GM19351 (cell line): ENCODE results near the gene JMJD7.
"Not testable (repeated sequence)": the region's sequence is repeated elsewhere in the genome, so short reads cannot be mapped to it uniquely, and the experiment has no call there.

Experiments
- ATAC-seq: cut with Tn5 transposase; IDR thresholded peaks from one replicate; pipeline ENCODE4 v1.9.1; 2021; ENCODE audit warnings: mild to moderate bottlenecking, moderate library complexity; ENCODE audit not compliant: unreplicated experiment

The JMJD7 gene

DNA sequence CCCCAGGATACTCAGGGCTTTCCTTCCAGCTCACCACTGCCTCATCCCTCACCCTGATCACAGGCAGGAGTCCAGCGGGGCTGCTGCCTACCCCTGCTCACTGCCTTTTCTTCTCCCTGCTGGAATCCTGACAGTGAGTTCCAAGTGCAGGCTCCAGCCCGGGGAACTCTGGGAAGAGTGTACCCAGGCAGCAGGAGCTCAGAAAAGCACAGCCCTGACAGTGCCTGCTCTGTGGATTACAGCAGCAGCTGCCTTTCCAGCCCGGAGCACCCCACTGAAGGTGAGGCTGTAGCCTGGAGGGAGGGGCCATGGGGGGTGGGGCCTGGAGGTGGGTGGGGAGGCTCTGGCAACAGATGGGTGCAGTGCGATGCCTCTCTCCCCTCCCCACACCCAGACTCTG is 6.1 kb upstream of the JMJD7 start:
- no peak for ATAC-seq

DNA sequence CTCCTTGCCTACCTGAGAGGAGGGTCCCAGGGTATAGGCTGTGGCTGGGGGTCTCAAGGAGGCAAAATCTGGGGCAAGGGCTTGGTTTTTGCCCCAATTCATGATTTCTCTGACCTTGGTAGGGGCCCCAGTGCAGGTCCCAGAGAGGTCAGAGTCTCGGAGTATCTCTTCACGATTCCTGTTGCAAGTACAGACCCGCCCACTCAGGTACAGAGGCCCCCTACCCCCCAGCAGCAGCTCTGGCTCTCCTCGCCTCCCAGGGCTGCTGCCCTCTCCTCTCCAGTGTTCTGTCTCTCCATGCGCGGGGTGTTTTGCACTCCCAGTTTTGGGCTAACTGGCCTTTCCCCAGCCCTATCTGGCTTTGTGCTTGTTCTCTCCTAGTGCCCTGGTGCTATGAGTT is 5.4 kb upstream of the JMJD7 start:
- no peak for ATAC-seq

DNA sequence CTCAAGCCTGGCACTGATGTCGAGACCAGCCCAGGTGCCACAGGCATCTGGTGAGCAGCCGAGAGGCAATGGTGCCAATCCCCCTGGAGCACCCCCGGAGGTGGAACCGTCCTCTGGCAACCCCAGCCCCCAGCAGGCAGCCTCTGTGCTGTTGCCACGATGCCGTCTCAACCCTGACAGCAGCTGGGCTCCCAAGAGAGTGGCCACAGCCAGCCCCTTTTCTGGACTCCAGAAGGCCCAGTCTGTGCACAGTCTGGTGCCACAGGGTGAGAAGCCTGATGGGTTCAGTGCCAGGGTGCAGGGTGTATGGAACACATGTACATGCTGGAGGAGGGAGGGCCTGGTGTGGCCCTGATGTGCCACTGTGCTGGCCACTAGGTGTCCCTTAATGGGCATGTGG is 4.9 kb upstream of the JMJD7 start:
- no peak for ATAC-seq

DNA sequence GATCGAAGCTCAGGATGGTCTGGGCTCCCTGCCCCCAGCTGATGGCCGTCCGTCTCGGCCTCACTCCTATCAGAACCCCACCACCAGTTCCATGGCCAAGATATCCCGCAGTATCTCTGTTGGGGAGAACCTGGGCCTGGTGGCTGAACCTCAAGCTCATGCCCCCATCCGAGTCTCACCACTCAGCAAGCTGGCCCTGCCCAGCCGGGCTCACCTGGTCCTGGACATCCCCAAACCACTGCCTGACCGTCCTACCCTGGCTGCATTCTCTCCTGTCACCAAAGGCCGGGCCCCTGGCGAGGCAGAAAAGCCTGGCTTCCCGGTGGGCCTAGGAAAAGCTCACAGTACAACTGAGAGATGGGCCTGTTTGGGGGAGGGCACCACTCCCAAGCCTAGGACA is 4.4 kb upstream of the JMJD7 start:
- ATAC-seq = no peak

DNA sequence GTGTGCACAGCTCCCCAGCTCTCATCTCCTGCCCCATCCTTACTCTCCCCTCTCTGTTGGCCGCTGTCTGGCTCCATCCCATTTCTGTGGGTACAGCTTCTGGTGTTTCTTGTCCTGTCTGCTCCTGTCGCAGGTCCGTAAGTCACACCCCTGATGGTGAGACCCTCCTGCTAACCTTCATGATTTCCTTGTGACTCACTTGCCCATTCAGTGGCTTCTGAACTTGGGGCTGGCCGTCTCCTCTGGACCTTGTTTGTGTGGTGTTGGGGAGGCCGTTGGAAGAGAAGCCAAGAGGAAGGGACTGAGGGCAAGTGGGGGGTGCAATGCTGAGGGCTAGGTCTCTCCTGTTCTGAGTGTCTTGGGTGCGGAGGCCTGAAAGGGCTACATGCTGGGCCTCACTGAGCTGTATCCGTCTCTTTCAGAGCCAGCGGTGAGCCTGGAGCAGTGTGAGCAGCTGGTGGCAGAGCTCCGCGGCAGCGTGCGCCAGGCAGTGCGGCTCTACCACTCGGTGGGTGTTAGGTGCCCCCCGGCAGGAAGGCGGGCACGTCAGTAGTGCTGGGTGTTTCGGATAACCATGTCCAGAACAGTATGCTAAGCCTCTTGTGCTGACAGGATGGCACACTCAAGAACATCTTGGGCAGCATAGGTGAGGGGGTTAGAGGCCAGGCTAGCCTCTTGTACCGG is 3.7 kb upstream of the JMJD7 start:
- no peak for ATAC-seq

DNA sequence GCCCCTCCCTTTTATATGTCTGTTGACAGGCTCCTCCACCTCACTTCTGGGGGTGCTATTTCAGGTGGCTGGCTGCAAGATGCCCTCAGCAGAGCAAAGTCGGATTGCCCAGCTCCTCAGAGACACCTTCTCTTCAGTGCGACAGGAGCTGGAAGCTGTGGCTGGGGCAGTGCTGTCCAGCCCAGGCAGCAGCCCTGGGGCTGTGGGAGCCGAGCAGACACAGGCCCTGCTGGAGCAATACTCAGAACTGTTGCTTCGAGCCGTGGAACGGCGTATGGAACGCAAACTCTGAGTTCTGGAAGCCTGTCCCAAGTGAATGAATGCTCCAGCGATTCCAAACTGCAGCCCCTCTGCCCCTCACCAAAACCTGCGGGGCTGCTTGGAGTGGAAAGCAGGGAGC is 2.7 kb upstream of the JMJD7 start:
- ATAC-seq = no peak

DNA sequence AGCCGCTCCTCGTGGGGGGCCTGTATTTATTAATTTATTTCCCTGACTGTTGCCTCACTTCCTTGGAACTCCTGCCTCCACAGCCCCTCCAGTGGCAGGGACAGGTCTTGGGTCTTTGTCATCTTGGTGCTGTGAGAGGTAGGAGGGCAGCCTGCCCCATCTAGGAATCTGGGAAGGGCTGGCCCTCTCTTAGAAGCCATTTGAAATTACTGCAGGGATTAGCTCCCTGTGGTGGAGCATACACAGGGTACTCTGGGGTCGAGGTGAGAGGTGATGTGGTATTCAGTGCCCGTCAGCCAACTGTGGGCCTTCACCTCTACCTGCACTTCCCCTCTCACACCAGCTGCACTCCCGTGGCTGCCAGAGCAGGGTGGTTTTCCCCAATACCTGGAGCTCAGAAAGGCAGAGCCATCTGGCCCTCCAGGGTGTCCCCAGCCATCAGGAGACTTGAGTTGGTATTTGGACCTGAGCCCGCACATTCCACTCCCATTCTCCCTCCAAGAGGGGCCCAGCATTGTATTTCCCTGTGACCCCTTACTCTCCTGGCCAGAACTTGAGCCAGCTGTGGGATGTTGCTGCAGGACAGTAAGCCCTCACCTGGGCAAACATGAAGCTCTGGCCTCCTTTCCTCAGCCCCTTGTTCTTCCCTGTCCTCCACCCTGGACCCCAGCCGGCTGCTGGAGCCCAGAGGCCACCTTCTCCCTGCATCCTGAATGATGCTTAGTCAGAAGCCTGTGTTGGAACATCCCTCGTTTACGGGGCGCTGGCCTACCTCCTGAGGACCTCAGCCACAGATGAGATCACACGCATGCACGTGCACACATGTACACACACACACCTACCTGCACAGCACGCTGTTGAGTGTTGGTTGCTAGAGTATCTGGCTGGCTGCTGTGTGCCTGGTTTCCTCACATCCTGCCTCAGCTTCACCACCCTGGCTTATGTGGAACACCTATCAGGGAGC is 2.0 kb upstream of the JMJD7 start:
- no peak for ATAC-seq

DNA sequence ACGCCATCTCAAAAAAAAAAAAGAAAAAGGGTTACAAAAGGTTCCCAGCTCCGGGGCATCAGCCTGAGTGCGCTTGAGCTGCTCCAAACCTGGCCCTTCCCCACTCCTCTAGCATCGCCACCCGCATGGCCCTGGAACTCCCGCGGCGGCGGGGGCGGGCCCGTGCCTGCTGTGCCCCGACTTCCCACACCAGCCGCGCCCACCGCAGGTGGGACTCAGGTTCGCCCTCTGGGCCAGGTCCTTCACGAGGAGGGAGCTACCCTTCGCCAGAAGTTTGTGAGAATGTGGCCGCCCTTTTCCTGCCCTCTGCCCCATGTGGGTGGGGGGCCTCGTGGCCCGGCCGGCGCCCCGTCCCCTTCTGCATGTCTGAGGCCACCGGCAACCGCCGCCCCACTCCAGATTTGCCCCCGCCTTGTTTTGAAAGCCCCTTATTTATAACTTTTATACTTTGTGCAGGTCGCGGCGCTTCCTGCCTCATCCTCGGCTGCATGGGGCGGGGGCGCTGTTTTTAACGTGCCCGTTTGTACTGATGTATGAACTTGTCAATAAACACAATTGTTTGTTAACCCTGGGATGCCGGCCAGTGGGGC is 507 bp upstream of the JMJD7 start:
- peak; percentile 7 for ATAC-seq

DNA sequence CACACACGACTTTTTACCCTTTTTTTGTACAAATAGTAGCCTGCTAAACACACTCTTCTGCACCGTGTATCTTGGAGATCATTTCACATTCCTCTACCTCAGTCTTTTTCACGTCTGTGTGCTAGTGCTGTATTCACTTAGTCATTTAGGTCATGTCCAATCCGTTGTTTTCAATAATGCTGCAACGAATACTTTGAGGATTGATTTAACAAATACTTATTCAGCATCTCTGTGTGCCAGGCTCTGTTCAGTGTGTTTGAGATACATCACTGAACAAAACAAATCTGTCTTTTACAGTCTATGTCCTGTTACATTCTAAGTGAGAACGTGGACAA is 882 bp downstream of the JMJD7 start:
- ATAC-seq = no peak

DNA sequence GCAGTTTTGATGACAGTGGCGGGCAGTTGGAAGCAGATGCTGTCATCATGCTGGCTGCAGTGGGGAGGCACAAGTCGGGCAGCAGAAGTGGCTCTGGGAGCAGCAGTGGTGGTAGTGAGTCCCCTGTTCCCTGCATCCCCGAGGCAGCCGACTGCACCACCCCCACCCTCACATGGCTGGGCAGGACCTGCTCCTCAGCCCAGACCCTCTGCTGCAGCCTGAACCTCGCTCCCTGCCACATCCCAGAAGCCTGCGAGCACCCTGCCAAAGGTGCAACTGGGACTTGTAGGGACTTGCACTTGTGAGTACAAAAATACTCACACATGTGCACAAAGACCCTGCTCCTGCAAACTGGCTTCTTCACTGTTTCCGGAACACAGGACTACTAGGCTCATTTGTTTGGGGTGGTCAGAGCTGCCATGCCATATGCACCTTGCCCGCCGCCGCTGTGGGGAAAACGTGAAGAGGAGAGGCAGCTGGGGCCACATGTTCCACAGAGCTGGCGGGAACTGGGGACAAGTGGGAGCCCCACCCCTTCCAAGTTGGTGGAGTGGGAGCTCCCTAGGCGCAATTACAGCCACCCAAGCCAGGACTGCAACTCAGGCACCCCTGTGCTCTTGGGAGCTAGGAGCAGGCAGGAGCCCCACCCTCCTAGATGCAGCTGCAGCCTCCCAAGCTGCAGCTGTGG is 2.2 kb downstream of the JMJD7 start:
- ATAC-seq = no peak

DNA sequence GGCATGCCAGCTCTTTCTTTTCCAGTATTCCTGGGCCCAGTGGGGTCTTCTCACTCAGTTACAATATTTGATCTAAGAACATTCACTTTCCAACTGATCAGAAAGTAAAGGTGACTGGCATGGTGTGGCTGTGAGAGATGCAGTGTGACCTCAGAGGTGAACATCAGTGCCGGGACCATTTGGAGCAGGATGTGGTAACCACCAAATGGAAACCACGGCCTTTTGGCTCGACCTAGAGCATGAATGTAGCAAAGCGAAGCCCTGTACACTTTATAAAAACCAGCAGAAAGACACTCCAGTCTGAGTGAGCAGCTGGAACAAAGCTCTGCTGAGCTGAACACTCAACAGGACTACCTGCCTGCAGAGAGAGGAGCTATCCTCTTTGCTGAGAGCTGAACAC is 3.4 kb downstream of the JMJD7 start:
- not testable (repeated sequence) for ATAC-seq

DNA sequence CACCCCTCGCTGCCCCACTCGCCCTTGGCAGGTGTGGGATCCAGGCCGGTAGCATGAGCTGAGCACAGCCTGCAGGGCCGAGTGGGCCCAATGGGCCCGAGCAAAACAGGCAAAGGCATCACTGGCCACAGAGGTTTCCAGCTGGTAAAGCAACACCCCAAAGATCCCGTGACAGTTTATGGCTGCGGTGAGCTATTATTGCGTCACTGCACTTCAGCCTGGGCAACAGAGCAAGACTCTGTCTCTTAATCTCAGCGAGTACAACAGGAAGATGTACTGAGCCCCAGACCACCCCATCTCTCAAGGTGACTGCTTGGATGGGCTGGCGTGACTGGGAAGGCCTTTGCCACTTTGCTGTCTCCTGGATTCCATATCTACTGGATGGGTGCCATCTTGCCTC is 4.3 kb downstream of the JMJD7 start:
- no peak for ATAC-seq

DNA sequence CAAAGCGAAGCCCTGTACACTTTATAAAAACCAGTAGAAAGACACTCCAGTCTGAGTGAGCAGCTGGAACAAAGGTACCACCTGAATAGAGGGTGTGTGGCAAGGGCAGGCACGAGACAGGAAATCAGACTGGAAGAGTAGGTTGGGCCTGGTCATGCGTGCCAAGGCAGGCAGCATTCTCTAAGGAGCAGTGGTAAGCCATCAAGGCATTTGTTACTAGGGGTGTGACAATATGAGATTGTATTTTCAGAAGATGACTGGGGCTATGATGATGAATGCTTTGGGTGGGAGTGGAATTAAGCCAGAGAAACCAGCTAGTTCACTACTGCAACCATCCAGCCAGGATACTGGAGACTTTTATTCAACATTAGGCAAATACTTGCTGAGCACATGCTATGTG is 5.0 kb downstream of the JMJD7 start:
- ATAC-seq = no peak

DNA sequence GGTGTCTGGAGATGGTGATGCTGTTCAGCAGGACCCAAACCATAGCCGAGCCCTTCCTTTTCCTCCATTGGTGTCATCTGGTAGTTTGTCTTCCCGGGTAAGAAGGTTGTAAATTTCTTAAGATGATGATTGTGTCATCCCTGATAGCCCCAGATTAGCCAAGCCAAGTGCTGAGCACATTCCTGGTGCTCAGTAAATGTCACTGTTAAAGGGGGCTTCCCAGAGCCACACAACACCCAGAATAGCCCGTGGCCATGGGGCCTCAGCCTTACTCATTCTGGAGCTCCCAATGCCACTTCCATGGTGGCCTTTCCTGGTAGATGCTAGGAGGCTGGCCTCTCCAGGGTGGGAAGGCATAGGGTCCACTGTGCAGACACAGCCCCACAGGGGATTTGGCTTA is 6.2 kb downstream of the JMJD7 start:
- no peak for ATAC-seq

DNA sequence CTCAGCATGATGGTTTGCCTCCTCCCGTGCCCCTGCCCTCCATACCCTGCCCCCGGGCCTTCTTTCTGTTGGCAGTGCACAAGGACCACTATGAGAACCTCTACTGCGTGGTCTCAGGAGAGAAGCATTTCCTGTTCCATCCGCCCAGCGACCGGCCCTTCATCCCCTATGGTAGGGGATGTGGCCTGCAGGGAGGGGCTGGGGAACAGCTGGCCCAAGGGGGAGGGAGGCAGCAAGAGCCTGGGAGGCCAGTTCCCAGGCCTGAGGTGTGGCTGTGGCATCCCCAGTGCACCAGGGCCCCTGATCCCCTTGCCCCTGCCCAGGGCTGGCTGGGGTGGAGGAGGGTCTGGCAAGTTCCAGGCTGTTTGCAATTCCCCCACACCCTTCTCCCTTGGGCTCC is 8.2 kb downstream of the JMJD7 start:
- no peak for ATAC-seq

DNA sequence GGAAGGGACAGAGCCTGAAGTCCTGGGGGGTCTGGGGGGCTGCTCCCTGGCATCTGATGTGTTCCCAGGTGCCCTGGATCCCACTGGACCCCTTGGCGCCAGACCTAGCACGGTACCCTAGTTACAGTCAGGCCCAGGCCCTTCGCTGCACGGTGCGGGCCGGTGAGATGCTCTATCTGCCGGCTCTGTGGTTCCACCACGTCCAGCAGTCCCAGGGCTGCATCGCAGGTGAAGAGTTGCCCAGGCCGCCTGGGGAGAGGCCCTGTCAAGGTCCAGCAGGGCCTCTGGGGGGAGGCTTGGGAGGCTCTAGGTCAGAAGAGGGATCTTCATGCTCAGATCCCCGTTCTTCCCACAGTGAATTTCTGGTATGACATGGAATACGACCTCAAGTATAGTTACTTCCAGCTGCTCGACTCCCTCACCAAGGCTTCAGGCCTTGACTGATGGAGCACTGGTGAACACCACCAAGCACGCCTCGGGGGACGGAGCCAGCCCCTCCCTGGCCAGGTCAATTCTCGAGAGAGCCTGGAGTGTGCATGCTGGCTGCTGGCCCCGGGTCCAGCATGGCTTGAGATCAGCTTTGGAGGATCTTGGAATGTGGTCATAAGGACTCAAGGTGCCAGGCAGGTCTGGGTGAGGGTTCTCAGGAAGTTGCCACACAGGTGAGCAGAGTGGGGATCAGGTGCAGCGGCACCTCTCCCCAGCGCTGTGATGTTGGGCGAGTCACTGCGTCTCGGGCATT is 9.0 kb downstream of the JMJD7 start:
- no peak for ATAC-seq

DNA sequence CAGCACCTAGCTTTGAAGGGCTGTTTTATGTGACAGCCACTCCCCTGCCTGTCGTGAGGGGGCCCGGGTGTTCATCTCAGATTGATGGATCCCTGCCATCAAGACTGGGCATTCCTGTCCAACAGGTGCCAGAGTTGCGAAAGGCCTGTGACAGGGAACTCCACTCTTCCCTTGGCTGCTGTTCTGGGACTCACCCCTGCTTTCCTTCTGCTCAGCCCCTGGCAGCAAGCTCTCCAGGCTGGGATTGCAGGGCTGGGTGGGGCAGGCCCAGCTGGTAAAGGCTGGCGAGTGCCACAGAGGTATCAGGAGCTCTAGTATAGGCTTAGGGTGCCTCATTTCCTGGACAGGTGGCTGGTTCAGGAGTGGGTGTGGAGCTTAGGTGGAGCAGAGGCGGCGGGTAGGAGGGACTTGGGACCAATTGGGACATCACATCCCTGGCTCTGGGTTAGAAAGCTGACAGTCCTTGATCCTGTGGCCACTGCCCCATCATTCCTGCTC is 10.6 kb downstream of the JMJD7 start, which contains the start of gene PLA2G4B:
Gene PLA2G4B (plus strand): TSS at position 448 of the 498 bp plus-strand sequence. CDS start 67 bp downstream, outside the sequence.
- ATAC-seq = no peak

DNA sequence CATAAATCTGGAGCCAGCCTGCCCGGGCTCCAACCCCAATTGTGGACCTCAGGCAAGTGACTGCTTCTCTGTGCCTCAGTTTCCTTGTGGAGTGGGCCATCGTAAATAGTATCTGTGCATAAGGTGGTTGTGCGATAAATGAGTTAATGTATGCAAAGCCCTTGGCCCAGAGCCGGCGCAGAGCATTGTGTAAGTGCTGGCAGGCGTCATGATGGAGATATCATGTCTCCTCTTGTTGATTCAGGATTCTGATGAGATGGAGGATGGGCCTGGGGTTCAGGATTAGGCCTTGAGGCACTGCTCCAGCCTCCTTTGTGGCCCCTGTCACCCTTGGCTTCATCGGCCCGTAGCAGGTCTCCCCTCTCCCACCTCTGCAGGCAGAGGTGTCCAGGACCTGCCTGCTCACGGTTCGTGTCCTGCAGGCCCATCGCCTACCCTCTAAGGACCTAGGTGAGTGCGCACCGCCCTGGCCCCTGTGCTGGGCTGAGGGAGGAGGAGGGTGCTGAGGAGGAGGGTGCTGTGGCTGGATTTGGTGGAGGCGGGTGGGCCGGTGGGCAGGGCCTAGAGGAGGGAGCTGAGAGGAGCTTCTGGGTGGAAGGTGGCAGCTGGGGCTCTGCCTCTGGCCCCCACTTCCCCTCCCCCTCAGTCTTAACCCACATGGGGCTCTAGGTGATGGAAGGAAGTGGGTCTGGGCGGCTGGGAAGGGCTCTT is 12.0 kb downstream of the JMJD7 start:
- ATAC-seq = no peak

DNA sequence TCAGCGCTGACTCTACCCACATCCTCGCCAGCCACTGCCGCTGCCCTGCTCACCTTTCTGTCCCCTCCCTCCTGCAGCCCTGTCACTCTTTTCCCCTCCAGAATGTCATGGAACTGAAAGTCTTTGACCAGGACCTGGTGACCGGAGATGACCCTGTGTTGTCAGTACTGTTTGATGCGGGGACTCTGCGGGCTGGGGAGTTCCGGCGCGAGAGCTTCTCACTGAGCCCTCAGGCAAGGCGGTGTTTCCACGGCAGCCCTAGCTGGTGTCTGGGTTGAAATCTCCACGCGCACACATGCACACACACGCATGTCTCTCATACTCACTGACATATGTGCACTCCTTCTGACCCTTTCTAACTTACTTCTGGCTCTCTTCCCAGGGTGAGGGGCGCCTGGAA is 12.8 kb downstream of the JMJD7 start:
- no peak for ATAC-seq

DNA sequence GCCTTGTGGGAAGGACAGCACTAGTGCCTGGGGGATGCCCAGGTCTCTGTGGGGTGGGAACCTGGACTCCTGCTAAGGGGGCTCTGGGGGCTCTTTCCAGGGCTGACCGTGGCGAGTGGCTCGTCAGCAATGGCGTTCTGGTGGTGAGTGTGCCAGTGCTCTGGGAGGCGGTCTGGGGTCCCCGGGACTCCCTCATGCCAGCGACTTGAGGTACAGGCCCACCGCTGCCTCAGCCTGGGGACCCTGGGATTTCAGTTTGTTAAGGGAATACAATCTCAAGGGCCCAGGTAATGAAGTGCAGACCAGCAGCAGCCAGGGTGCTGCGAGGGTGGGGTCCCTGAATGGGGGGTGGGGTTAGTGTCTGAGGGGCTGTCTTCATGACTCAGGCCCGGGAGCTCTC is 13.2 kb downstream of the JMJD7 start:
- ATAC-seq = no peak
